WTC11 (cell line): ENCODE results near the gene FSTL4.

Experiments
- CREB1 ChIP-seq: sonication (generic); formaldehyde crosslinking; IDR thresholded peaks from 2 replicates; pipeline ENCODE4 v1.8.0; 2023; ENCODE audit warnings: mild to moderate bottlenecking, missing genetic modification reagents
- ETV6 ChIP-seq: sonication (generic); formaldehyde crosslinking; IDR thresholded peaks from 2 replicates; pipeline ENCODE4 v1.8.1; 2022; ENCODE audit warnings: mild to moderate bottlenecking, missing genetic modification reagents
- NFE2L1 ChIP-seq: sonication (generic); formaldehyde crosslinking; IDR thresholded peaks from 2 replicates; pipeline ENCODE4 v1.8.1; 2023; ENCODE audit warnings: missing genetic modification reagents

GRCh38 chr5:133599044-133599443 is 13.3 kb downstream of the FSTL4 start:
- TF ChIP-seq NFE2L1 (CRISPR knock-in tag) (no peak), ETV6 (CRISPR knock-in tag) (no peak), CREB1 (CRISPR knock-in tag) (no peak)
